GM18517 (cell line): ENCODE measurements around the gene AJUBA.
"Not testable (repeated sequence)": the region's sequence is repeated elsewhere in the genome, so short reads cannot be mapped to it uniquely, and the experiment has no call there.

Experiments used
- ATAC-seq: cut with Tn5 transposase; IDR thresholded peaks from one replicate; pipeline ENCODE4 v1.9.1; 2021; ENCODE audit warnings: mild to moderate bottlenecking, moderate library complexity; ENCODE audit not compliant: unreplicated experiment

Gene AJUBA

DNA sequence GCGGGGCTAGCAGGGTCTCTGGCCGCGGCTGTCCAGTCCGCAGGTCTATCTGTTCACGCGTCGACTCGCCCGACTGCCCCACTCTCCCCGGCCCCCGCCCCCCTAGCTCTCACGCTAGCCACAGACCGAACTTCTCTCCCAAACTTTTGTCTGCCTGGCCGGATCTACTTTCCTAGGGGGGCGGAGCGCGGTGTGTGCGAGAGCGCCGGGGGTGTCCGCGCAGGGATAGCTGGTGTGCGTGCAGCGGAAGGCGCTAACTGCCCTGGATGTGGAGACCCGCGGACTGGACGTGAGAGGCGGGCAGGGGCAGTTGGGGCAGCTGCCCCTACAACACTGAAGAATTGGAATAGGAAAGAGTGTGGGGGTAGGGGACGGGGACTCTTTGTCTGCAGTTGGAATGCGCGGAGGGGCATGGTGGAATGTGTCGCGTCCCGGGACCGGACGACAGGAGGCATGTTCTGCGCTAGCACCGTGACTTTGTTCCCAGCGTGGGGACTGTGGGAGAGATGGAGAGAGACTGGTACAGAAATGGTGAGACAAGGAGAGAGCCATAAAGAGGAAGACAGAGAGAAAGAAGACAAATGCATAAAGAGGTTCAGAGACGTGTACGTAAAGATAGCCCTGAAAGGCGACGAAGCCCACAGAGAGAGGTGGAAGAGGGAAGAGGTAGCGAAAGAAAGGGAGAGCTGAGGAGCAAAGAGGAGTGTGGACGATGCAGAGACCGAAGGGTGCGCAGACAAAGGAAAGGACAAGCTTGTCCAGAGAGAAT is at the start of gene AJUBA:
Gene AJUBA (minus strand): TSS at position 75 of the 769 bp plus-strand sequence. CDS start 285 bp downstream, outside the sequence.
- ATAC-seq, result no peak

DNA sequence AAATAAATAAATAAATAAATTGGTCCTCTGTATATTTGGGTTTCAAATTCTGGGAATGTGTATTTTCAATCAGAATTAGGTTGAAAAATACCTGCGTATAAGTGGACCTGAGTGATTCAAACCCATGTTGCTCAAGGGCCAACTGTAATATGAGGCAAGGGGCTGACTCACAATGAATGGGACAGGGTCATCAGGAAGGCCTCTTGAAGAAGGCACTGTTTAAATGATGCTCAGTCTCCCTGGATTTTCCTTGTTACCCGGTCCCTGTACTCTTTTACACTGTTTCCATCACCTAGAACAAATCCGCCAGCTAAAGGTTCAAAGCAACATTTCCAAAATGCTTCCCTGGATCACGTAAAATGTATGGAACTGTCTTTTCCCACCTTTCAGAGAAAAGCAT is 48.6 kb upstream of the AJUBA start:
- ATAC-seq, result no peak

DNA sequence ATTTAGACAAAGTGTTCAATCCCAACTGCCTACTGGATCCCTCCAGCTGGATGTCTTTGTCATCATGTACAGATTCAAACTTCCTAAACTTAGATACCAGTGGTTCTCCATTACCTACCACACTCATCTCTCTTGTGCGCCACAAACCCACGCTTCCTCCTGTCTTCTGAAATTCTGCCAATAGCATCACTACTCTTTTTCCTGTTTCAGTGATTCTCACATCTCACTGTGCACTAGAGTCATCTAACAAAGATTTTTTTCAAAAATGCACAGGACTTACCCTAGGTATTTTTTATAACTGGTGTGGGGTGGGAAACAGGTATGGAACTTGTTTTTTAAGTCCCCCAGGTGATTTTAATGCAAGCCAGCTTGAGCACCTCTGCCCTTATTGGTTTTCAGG is 46.4 kb upstream of the AJUBA start:
- no peak for ATAC-seq

DNA sequence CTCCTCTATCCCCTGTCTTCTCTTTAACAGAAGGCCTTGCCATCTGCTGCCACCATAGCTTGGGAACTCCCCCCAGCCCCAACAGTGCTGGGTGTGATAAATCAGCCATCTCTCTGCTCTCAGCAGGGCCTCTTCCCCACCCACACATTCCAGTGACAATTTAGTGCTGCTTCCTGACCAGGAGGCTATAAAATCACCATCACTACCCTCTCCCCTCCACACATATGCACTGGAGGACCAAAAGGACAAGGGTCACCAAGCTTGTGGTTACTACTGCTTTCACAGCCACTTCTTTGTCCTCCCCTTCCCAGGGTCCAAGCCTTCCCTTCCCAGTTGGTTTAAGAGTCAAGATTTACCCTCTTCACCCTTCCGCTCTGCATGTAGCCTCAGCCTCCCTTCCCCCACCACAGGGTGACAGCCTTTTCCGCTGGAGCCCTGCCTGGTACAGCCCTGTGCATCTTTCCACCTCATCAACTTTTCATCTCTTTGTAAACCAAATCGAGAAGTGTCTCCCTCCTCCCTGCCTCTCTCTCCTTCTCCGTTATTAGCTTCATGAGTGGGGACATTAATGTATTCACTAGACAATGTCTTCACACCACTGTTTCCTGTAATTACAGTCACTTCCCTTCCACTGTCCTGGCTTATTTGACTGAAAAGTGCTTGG is 42.9 kb upstream of the AJUBA start:
- no peak for ATAC-seq

DNA sequence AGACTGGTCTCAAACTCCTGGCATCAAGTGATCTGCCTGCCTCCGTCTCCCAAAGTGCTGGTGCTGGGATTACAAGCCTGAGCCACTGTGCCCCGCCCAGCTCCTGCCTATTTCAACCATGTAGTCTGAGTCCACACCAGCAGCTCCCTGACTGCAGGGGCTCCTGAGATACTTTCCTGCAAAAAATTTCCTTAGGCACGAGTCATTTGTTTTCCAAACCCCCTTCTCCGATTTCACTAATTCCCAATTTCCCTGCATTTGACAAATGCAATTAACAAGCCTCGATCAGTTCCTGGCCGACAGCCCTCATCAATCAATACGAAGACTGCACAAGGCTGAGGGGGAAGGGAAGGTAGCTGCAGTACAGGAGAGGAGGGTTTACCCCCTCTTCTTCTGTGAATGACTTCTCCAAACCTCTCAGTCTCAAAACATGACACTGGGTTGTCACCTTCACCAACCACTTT is 42.3 kb upstream of the AJUBA start:
- no peak for ATAC-seq

DNA sequence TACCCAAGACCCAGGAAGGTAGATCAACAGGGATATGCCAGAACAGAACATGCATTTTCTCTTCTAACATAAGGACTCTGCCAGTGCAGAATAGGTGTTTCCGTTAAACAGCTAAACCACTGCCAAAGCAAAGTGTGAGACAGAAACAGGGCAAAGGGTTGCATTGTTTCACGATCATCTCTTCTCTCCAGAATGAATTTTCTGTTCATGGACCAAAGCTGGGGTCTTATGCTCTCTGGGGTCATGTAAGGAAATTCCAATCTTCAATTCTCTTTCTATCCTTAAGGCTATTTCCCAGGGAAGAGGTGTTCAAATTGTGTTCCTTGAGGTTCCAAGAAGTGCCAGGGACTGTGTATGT is 41.4 kb upstream of the AJUBA start:
- no peak for ATAC-seq

DNA sequence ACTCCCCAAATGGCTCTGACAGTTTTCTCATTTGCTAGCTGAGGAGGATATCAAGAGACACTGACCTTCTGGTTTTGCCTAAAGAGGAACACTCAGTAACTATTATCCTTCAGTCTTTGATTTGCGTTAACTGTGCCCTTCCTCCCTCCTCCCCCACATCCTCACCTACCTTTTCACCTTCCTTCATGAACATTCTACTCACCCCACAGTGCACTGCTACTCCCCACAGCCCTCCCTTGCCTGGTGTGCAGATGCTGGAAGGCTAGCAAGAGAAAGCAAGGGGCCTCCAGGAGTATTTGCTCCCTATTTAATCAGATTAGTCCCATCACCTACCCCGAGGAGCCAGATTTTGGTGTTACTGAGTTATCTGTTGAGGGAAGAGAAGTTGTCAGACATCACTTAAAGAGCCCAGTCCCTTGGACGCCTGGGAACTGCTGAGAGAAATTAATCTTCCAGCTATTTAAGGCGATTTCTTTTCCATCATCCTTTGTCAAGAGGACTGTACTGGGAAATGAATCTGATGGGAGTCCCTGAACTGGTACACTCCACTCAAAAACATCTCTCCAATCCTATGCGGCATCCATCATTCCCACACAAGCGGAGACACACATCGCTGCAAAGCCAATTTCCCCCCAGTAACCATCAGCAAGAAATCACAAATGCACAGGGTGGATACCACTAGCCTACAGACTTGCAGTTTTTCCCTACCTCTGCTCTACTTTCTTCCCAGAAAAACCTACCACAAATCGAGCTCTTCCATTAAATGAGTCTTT is 40.9 kb upstream of the AJUBA start:
- ATAC-seq, result no peak

DNA sequence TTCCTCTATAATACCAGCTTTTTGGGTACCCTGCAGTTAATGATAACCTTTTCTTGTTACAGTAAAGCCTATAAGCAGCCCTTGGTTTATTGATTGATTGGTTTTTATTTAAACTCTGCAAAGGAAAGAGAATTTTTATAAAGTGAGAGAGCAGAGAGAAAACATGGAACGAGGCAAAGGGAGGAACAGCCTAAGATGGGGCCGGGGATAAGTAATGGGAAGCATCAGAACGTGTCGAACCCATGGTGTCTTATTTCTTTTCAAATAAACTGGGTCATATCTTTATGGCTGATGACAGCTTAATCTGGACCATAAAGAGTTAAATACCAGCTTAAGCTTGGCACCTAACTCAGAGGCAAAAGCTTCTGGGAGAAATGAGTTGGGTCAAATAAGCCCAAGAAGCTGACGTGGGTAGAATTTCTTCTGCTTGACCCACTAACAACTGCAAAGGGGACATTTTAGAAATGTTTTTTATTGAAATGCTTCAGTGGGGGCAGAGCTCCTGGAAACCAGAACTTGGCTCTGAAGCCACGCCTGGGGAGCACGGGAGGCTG is 39.6 kb upstream of the AJUBA start:
- ATAC-seq, result no peak

DNA sequence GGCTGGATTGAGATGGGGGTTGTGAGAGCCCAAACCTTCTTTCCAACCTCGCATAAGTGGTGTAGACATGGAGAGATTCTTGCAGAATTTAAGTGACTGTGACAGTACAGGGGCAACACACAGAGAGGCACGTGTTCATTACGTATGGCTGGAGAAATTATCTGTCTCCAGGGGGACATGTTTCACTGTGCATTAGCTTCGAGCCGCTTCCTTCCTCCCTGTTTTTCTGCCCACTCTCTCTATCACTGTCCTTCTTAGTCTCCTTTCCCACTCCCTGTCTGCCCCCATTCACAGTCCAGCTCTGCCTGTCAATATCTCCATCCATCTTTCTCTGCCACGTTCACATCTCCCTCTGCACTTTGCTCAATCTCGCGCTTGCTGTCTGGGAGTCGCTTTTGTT is 39.1 kb upstream of the AJUBA start:
- ATAC-seq, result no peak

DNA sequence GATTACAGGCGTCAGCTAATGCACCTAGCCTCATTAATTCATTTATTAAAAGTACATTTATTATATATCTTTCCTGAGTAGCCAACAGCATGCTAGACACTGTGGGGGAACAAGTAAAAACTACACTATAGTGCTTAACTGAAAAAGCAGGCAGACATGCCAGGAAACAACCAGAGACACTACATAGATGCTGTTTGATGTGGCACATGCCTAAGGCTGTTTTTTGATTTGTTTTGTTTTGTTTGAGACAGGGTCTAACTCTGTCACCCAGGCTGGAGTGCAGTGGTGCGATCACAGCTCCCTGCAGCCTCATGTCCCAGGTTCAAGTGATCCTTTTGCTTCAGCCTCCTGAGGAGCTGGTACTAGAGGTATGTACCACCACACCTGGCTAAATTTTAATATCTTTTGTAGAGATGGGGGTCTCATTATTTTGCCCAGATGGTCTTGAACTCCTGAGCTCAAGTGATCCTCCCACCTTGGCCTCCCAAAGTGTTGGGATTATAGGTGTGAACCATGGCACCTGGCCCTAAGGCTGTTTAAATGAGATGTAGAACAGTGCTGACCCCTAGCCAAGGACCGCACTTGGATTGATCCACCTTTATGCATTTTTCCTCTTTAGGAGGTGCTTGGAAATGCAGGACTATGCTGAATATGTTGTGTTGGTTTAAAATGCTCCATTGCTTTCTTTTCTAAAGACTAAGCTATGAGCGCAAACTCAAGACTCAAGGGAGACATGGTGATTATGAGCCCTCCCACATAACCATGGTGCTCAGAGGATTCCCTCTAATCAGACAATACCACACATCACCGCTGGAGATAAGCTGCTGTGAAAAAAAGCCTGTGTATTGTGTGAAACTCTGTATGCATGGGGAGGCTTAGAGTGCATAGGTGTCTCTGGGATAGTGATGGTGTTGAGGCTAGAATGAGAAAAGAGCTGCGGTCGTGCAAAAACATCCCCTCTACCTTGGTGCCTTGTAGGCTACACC is 38.1 kb upstream of the AJUBA start:
- no peak for ATAC-seq

DNA sequence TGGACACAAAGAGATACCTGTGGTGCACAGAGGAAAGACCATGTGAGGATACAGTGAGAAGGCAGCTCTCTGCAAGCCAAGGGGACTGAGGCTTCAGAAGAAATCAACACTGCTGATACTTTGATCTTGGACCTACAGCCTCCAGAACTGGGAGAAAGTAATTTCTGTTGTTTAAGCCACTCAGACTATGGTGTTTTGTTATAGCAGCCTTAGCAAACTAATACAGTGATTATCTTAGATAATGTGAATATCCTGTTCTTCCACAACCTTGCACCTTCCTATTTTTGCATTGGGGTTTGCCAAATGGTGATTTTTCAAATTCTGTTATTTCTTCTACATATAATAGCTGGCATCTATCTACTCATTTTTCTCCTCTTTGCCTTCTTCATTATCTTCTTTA is 35.8 kb upstream of the AJUBA start:
- no peak for ATAC-seq

DNA sequence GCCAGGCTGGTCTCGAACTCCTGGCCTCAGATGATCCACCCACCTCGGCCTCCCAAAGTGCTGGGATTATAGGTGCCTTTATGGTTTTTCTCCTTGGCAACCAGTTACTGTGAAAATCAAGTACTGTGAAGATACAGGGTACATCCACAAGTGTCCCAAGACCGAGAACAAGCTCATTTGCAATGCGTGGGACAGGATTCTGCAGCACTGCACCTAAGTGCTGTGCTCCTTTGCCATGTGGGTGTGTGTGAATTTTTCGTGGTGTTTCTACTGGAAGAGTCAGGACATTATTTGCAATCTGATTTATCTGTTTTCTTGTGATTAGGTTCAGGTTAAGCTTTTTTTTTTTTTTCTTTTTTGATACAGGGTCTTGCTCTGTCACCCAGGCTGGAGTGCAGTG is 34.7 kb upstream of the AJUBA start:
- ATAC-seq, result no peak

DNA sequence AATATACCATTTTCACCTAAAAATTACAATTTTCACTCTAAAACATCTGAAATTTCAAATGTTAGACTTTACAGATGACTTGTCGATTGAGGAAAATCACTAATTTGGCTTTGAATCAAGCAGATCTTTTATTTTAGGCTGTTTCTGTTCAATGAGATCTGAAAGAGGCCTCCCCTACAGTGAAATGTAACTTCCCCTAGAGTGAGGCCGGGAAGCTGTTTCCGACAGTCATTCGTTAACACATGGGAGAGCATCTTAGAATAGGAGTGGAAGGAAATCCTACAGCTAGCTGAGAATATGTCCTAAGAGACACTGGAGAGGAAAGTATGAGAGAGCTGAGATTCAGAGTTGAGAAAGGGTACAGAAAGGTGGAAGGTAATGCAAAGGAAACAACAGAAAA is 33.3 kb upstream of the AJUBA start:
- ATAC-seq, result no peak

DNA sequence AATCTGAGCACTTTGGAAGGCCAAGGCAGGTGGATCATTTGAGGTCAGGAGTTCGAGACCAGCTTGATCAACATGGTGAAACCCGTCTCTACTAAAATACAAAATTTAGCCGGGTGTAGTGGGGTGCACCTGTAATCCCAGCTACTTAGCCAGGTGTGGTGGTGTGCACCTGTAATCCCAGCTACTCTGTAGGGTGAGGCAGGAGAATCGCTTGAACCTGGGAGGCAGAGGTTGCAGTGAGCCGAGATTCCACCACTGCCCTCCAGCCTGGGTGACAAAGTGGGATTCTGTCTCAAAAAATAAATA is 31.4 kb upstream of the AJUBA start:
- ATAC-seq, result not testable (repeated sequence)

DNA sequence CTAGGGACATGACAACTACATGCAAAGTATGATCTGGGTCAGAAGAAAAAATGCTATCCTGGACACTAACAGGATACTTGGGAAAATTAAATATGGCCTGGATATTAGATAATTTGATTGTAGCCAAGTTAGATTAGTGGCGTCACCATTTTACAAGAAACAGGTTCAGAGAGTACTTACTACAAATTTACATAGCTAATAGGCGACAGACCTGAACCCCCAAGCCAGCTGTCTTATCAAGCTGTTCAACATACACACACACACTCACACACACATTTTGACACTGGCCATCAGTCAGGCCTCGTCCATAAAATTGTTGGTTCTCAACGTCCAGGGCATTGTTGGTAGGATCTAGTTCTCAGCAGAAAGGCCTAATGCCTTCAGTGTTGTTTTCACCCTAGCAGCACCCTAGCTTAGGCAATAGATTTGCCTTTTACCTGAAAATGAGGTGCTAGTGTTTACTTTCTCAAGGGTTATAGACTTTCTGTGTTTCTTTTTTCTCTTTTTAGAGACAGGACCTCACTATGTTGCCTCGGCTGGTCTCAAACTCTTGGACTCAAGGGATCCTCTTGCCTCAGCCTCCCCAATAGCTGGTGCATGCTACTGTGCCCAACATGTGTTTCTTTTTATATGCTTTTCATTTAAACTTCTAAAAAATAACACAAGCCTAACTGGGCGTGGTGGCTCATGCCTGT is 30.9 kb upstream of the AJUBA start:
- ATAC-seq, result no peak

DNA sequence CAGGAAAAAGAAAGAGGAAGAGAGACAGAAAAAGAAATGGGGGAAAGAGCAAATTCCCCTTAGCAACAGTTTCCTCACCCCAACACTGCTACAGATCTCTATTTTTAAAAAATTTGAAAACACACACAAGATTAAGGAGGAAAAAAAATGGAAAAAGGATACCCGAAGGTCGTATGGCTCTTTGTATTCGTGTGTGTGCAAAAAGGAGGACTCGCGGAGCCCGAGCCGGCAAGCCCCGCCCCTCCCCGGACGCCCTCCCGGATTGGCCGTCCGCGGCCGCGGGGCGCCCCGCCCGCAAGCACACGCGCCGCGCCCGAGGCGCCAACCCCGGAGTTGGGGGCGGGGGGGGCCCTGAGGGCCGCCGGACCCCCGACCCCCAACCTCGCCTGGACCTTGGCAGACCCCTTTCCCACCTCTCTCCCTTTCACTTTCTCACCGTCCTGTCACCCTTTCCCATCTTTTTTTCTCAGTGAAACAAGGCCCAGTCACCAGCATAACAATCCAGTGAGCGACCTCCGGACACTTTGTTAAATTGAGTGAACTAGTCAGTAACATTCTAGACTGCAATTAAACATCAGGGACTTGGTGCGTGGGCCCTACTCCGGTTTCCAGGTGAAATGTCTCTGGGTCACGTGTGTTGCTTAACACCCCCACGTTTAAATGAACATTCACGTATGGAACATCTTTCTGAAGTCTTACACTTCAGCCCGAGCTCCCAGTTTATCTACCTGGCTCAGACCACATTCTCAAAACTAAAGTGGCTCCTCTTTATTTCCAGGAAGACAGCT is 27.8 kb upstream of the AJUBA start, which contains the start of gene C14orf93:
Gene C14orf93 (minus strand): TSS at position 205 of the 788 bp plus-strand sequence. CDS start 11,120 bp downstream, outside the sequence.
- ATAC-seq, result no peak

DNA sequence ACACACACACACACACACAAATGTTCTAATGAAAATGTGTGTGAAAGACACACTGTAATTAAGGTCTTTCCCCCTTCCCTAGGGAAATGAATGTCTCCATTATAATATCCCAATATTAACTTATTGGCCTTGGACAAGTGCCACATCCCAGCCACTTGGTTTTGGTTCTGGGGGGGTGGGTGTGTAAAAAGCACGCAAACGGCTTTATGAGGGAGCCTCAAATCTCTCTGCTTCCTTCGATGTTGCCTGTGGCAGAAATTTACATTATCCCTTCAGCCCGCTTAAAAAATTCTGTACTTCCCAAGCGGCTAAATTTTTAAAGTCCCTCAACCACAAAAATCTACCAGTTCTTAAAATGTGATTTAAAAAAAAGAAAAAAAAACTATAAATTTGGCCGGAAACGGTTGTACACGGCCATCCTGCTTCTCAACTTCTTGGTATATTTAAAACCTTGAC is 27.2 kb upstream of the AJUBA start:
- ATAC-seq, result no peak

DNA sequence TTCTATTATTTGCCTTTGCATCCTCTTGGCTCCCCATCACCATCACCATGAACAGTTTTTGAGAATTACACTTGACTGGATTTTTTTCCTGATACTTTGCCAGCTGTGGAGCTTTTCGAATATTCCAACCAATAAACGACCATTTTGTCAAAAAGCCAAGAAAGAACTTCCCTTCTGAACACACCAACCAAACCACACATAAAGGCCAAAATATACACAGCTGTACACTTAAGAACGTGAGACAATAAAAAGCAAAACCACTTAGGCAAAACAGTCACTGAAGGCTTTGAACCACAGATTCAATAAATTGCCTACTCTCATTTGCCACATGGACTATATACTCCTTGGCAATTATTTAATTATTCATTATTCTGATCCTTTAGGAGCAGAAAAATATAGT is 26.5 kb upstream of the AJUBA start:
- no peak for ATAC-seq
